Colonic mucosa (tissue), 4 donors: ENCODE results near the gene ATXN7. TPM values are rescaled to one million over a fixed set of nuclear protein-coding genes. Genes with fewer than 3 reads are reported as not detected.

ENCODE experiments used
- DNase-seq: peaks from one replicate; pipeline ENCODE4 v3.0.0-alpha.2; 2020
- H3K27ac ChIP-seq: fragments of 200-600 bp; one replicate; pipeline ENCODE4 v1.8.0; 2021
- H3K27me3 ChIP-seq: fragments of 200-600 bp; one replicate; pipeline ENCODE4 v1.8.0; 2021
- H3K36me3 ChIP-seq: fragments of 200-600 bp; one replicate; pipeline ENCODE4 v1.8.0; 2021
- H3K4me1 ChIP-seq: fragments of 200-600 bp; one replicate; pipeline ENCODE4 v1.8.0; 2021; ENCODE audit warnings: mild to moderate bottlenecking
- H3K4me3 ChIP-seq: fragments of 200-600 bp; one replicate; pipeline ENCODE4 v1.8.0; 2021
- H3K9ac ChIP-seq, 2 donors: one replicate each; pipeline ENCODE4 v1.7.0; 2013; ENCODE audit warnings: control low read depth in 2 of 2, low read depth in 2 of 2, low read length in 2 of 2
- H3K9me3 ChIP-seq: fragments of 200-600 bp; one replicate; pipeline ENCODE4 v1.8.0; 2021
- intact Hi-C: fragments of 100-400 bp; cut with DNase I; formaldehyde crosslinking; loops from one replicate; pipeline ENCODE4 v1.14.1; 2022
- total RNA-seq, 2 donors: library from RNA; stranded (reverse); fragmentation: NEBNext Ultra II Directional in 1 of 2; extraction: Animal tissue kit (Norgen Biotek cat#: 25700) in 1 of 2; gene quantifications; one replicate each; pipeline ENCODE4 v1.2.1, GENCODE V29; 2021
- TF ChIP-seq, protein P1 (sequence below): fragments of 200-600 bp; IDR thresholded peaks from one replicate; pipeline ENCODE4 v1.8.0; 2022; ENCODE audit warnings: antibody characterized with exemption, mild to moderate bottlenecking
- donor health status: healthy.
- donor health status: DM: no; HTN: no; CAD: no.
- donor health status: DM: no; HTN: no; CAD: no.

The ATXN7 gene
- total RNA-seq, 2 donors from 2014 or later: 22.9 to 31.6 TPM

- Histone ChIP-seq H3K9me3 (no peaks in the 10 kb centered on the region), H3K9ac (no peak overlapping the region), H3K4me3 (no peak overlapping the region), H3K27me3 (no peaks in the 10 kb centered on the region), H3K4me1 (no peaks in the 10 kb centered on the region), H3K27ac (no peak overlapping the region), H3K36me3 (no peaks in the 10 kb centered on the region)
- TF ChIP-seq, protein P1, sequence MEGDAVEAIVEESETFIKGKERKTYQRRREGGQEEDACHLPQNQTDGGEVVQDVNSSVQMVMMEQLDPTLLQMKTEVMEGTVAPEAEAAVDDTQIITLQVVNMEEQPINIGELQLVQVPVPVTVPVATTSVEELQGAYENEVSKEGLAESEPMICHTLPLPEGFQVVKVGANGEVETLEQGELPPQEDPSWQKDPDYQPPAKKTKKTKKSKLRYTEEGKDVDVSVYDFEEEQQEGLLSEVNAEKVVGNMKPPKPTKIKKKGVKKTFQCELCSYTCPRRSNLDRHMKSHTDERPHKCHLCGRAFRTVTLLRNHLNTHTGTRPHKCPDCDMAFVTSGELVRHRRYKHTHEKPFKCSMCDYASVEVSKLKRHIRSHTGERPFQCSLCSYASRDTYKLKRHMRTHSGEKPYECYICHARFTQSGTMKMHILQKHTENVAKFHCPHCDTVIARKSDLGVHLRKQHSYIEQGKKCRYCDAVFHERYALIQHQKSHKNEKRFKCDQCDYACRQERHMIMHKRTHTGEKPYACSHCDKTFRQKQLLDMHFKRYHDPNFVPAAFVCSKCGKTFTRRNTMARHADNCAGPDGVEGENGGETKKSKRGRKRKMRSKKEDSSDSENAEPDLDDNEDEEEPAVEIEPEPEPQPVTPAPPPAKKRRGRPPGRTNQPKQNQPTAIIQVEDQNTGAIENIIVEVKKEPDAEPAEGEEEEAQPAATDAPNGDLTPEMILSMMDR: no peak
- intact Hi-C loops: loop anchor here (10.0 kb wide), 1 partner anchor 67 kb away; the partner anchor contains the start of gene SCAANT1
- no peak for DNase-seq
Measured at GRCh38 chr3:63981980-63982379, 118.3 kb downstream of the ATXN7 start.

- H3K27me3 ChIP-seq: no peaks in the 10 kb centered on the region
- TF ChIP-seq, protein P1: no peak
- no peak overlapping the region for H3K9ac ChIP-seq
- H3K4me1 ChIP-seq: no peaks in the 10 kb centered on the region
- no peak overlapping the region for H3K27ac ChIP-seq
- H3K36me3 ChIP-seq: peaks cover 11% of the 10 kb centered on the region
- H3K4me3 ChIP-seq: no peak overlapping the region
- no peaks in the 10 kb centered on the region for H3K9me3 ChIP-seq
- DNase-seq: no peak
- intact Hi-C loops: loop anchor here (10.0 kb wide), 1 partner anchor 70 kb away; the partner anchor contains the start of gene SCAANT1
Measured at GRCh38 chr3:63984391-63984790, 120.7 kb downstream of the ATXN7 start.

DNA sequence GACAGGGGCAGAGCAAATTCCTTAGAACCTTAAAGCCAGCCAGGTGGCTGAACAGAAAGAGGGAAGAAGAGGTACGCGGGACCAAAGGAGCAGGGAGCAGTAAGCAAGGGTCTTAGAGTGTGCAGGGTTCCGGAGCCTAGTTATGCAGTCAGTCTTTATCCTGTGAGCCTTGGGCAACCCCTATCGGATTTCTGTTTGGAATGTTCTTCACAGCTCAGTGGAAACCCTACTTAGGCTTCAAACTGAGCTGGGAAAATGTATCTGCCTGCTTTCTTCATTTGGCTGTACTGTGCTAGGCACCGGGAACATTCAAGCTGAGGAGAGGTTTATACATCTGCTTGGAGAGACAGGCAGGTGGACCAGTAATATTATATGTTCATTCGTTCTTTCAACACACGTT is 122.5 kb downstream of the ATXN7 start:
- H3K27me3 ChIP-seq: no peaks in the 10 kb centered on the region
- no peak for DNase-seq
- H3K4me3 ChIP-seq: no peak overlapping the region
- no peak overlapping the region for H3K9ac ChIP-seq
- no peaks in the 10 kb centered on the region for H3K4me1 ChIP-seq
- no peak overlapping the region for H3K27ac ChIP-seq
- no peaks in the 10 kb centered on the region for H3K9me3 ChIP-seq
- peaks cover 11% of the 10 kb centered on the region for H3K36me3 ChIP-seq
- TF ChIP-seq, protein P1: no peak
- intact Hi-C loops: loop anchor here (10.0 kb wide), 1 partner anchor 71 kb away; the partner anchor contains the start of gene SCAANT1

- Histone ChIP-seq H3K9ac (no peak overlapping the region), H3K9me3 (no peaks in the 10 kb centered on the region), H3K27ac (no peak overlapping the region), H3K27me3 (no peaks in the 10 kb centered on the region), H3K36me3 (peaks cover 16% of the 10 kb centered on the region), H3K4me3 (no peak overlapping the region), H3K4me1 (no peaks in the 10 kb centered on the region)
- intact Hi-C loops: loop anchor here (10.0 kb wide), 1 partner anchor 72 kb away; the partner anchor contains the start of gene SCAANT1
- no peak for DNase-seq
- TF ChIP-seq, protein P1: no peak
Measured at GRCh38 chr3:63986831-63987230, 123.2 kb downstream of the ATXN7 start.

DNA sequence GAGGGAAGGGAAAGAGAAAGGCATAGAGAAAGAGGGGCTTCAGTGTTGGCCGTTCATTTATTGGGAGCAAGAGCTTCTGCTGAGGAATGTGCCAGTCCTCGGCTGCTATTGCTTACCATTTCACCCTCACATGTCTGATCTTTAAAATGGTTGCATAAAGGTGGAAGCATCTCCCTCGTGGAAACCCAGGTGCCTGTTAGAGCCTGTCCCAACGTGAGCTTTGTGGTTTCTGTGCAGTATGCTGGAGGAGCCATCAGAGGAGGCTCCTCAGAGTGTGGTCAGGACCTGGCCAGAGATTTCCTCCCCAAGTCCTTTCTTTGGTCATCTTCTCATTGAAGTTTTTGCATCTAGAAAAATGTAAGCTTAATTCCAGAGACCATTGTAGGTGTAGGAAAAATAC is 125.3 kb downstream of the ATXN7 start:
- DNase-seq: no peak
- TF ChIP-seq, protein P1: no peak
- peaks cover 16% of the 10 kb centered on the region for H3K36me3 ChIP-seq
- no peak overlapping the region for H3K4me3 ChIP-seq
- H3K27me3 ChIP-seq: no peaks in the 10 kb centered on the region
- no peaks in the 10 kb centered on the region for H3K9me3 ChIP-seq
- H3K9ac ChIP-seq: no peak overlapping the region
- no peaks in the 10 kb centered on the region for H3K4me1 ChIP-seq
- H3K27ac ChIP-seq: no peak overlapping the region
- intact Hi-C loops: loop anchor here (10.0 kb wide), 1 partner anchor 74 kb away; the partner anchor contains the start of gene SCAANT1
